Activated CD4-positive, alpha-beta T cell treated with anti-CD3 and anti-CD28 coated beads, Interleukin-2, amount 10 ng/mL, durations not matched to agents 24 days and 14 days (primary cell): ENCODE data around the gene ILKAP. TPM values are rescaled to one million over a fixed set of nuclear protein-coding genes. Genes with fewer than 3 reads are reported as not detected.
A peak's percentile ranks its signal among the peaks of the same experiment; 100 is the strongest.

ENCODE experiments used
- DNase-seq: peaks from one replicate; pipeline ENCODE4 v3.0.0; 2022
- H3K27ac Mint-ChIP-seq: one replicate; pipeline ENCODE4 v1.8.0; 2022; ENCODE audit warnings: mild to moderate bottlenecking, mixed read lengths
- H3K27me3 Mint-ChIP-seq: one replicate; pipeline ENCODE4 v1.8.0; 2022; ENCODE audit warnings: mixed read lengths
- H3K36me3 Mint-ChIP-seq: one replicate; pipeline ENCODE4 v1.8.0; 2022; ENCODE audit warnings: low read depth, mild to moderate bottlenecking, mixed read lengths
- H3K4me1 Mint-ChIP-seq: one replicate; pipeline ENCODE4 v1.8.0; 2021; ENCODE audit warnings: mixed read lengths
- H3K4me3 Mint-ChIP-seq: one replicate; pipeline ENCODE4 v1.8.0; 2022; ENCODE audit warnings: mild to moderate bottlenecking, moderate library complexity, mixed read lengths
- H3K9me3 Mint-ChIP-seq: one replicate; pipeline ENCODE4 v1.8.0; 2021; ENCODE audit warnings: mixed read lengths
- intact Hi-C: fragments of 100-400 bp; cut with micrococcal nuclease; formaldehyde crosslinking; loops from one replicate; pipeline ENCODE4 v1.15.1; 2023
- total RNA-seq: library from RNA; stranded (reverse); gene quantifications from 2 replicates; pipeline ENCODE4 v1.2.3, GENCODE V29; 2022

ILKAP gene
- total RNA-seq: 74.4 and 77.4 TPM in 2 replicates

GRCh38 chr2:238203094-238203972, at the start of gene ILKAP:
Gene ILKAP, minus strand, starts transcription at chr2:238203695. Its CDS starts 142 bp downstream, at chr2:238203553.
- Mint-ChIP-seq H3K9me3 (no peaks in the 10 kb centered on the region), H3K27ac (peak within 1 kb of the TSS; percentile 87), H3K27me3 (no peaks in the 10 kb centered on the region), H3K36me3 (peaks cover 12% of the 10 kb centered on the region), H3K4me3 (peak within 1 kb of the TSS; percentile 87), H3K4me1 (peaks cover 29% of the 10 kb centered on the region)
- DNase-seq: peak; percentile 97
- intact Hi-C loops: loop anchor here (1.0 to 2.0 kb wide), 5 partner anchors 28 to 237 kb away; partner anchors contain the start of genes HES6, PER2, SCLY and UBE2F

GRCh38 chr2:238252766-238253630, 49.5 kb upstream of the ILKAP start:
- H3K4me1 Mint-ChIP-seq: no peaks in the 10 kb centered on the region
- DNase-seq: no peak
- intact Hi-C loops: no loop called here
- H3K4me3 Mint-ChIP-seq: no peak overlapping the region
- no peak overlapping the region for H3K27ac Mint-ChIP-seq
- H3K27me3 Mint-ChIP-seq: no peaks in the 10 kb centered on the region
- no peaks in the 10 kb centered on the region for H3K9me3 Mint-ChIP-seq
- peaks cover 37% of the 10 kb centered on the region for H3K36me3 Mint-ChIP-seq

GRCh38 chr2:238251986-238252385, 48.5 kb upstream of the ILKAP start:
- DNase-seq: no peak
- peaks cover 40% of the 10 kb centered on the region for H3K36me3 Mint-ChIP-seq
- H3K27me3 Mint-ChIP-seq: no peaks in the 10 kb centered on the region
- H3K4me3 Mint-ChIP-seq: no peak overlapping the region
- no peaks in the 10 kb centered on the region for H3K4me1 Mint-ChIP-seq
- intact Hi-C loops: no loop called here
- no peak overlapping the region for H3K27ac Mint-ChIP-seq
- no peaks in the 10 kb centered on the region for H3K9me3 Mint-ChIP-seq

DNA sequence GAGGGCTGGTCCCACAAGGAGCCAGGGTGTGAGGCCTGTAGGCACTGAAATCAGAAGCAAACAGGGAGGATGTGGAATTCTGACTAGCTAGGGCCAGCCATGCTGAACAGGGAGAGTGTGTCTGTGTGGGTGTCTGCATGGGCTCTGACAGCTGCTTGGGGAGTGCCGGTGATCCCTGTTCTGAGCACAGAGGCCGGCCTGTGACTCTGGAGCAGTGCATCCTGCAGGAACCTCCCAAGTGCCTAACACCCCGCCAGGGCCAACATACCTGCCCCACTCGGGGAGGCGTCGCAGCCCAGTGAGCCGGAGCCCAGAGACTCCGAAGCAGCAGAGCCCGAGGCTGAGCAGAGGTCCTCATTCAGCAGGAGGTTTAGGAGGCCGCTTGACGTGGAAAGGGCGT, 47.8 kb upstream of the ILKAP start:
- H3K36me3 Mint-ChIP-seq: peaks cover 39% of the 10 kb centered on the region
- H3K4me3 Mint-ChIP-seq: no peak overlapping the region
- no peak overlapping the region for H3K27ac Mint-ChIP-seq
- H3K9me3 Mint-ChIP-seq: no peaks in the 10 kb centered on the region
- H3K4me1 Mint-ChIP-seq: no peaks in the 10 kb centered on the region
- intact Hi-C loops: no loop called here
- DNase-seq: no peak
- H3K27me3 Mint-ChIP-seq: no peaks in the 10 kb centered on the region

DNA sequence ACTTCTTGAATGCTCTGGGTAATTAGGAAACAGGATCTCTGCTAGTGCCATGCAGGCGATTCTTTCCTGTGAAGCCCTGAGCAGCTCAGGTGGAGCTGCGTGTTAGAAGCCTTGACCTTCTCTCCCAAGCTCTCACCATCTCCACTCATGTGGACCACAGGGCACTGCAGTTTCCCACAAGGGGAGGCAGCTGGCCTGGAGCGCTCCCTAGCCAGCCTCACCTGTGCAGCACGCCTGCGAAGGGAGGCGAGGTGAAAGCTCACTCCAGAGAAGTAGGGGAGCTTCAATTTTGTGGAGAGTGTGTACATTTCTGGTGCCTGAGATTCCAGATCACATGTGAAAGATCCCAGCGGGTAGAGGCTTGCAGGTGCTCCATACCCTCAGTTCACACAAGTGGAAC, 47.4 kb upstream of the ILKAP start:
- Mint-ChIP-seq H3K27ac (no peak overlapping the region), H3K27me3 (no peaks in the 10 kb centered on the region), H3K36me3 (peaks cover 39% of the 10 kb centered on the region), H3K4me3 (no peak overlapping the region), H3K4me1 (no peaks in the 10 kb centered on the region), H3K9me3 (no peaks in the 10 kb centered on the region)
- no peak for DNase-seq
- intact Hi-C loops: no loop called here

- DNase-seq: no peak
- Mint-ChIP-seq H3K36me3 (peaks cover 33% of the 10 kb centered on the region), H3K27ac (no peak overlapping the region), H3K9me3 (no peaks in the 10 kb centered on the region), H3K4me3 (no peak overlapping the region), H3K27me3 (no peaks in the 10 kb centered on the region), H3K4me1 (no peaks in the 10 kb centered on the region)
- intact Hi-C loops: no loop called here
Observed at GRCh38 chr2:238247841-238248453, 44.5 kb upstream of the ILKAP start.

- peaks cover 2% of the 10 kb centered on the region for H3K27me3 Mint-ChIP-seq
- H3K27ac Mint-ChIP-seq: no peak overlapping the region
- DNase-seq: no peak
- no peaks in the 10 kb centered on the region for H3K9me3 Mint-ChIP-seq
- intact Hi-C loops: no loop called here
- no peaks in the 10 kb centered on the region for H3K4me1 Mint-ChIP-seq
- no peak overlapping the region for H3K4me3 Mint-ChIP-seq
- peaks cover 32% of the 10 kb centered on the region for H3K36me3 Mint-ChIP-seq
Observed at GRCh38 chr2:238247002-238247822, 43.7 kb upstream of the ILKAP start.

DNA sequence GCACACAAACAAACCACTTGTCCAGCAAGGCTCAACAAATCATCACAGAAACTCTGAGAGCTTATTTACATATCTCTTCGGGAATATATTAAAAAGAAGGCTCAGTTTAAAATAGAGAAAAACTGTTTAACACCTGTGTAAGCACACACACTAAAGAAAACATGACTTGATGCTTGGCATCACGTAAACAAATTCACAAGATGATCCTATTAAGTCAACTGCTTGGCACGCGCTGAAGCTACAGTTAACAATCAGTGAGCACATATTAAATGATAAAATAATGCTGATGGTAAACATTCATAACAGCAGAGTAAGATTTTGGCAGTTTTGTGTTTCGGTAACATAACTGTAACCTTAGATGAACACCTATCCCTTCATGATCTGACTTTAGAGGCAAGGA, 40.7 kb upstream of the ILKAP start:
- intact Hi-C loops: no loop called here
- peaks cover 16% of the 10 kb centered on the region for H3K27me3 Mint-ChIP-seq
- no peak for DNase-seq
- peaks cover 22% of the 10 kb centered on the region for H3K36me3 Mint-ChIP-seq
- H3K27ac Mint-ChIP-seq: no peak overlapping the region
- peaks cover 2% of the 10 kb centered on the region for H3K4me1 Mint-ChIP-seq
- no peak overlapping the region for H3K4me3 Mint-ChIP-seq
- no peaks in the 10 kb centered on the region for H3K9me3 Mint-ChIP-seq

- Mint-ChIP-seq H3K27me3 (peaks cover 17% of the 10 kb centered on the region), H3K4me3 (no peak overlapping the region), H3K4me1 (peaks cover 2% of the 10 kb centered on the region), H3K36me3 (peaks cover 22% of the 10 kb centered on the region), H3K9me3 (no peaks in the 10 kb centered on the region), H3K27ac (no peak overlapping the region)
- intact Hi-C loops: no loop called here
- DNase-seq: no peak
Observed at GRCh38 chr2:238243496-238244076, 40.1 kb upstream of the ILKAP start.

- intact Hi-C loops: no loop called here
- peaks cover 19% of the 10 kb centered on the region for H3K36me3 Mint-ChIP-seq
- peaks cover 23% of the 10 kb centered on the region for H3K27me3 Mint-ChIP-seq
- no peaks in the 10 kb centered on the region for H3K9me3 Mint-ChIP-seq
- no peak overlapping the region for H3K27ac Mint-ChIP-seq
- H3K4me1 Mint-ChIP-seq: peaks cover 2% of the 10 kb centered on the region
- no peak overlapping the region for H3K4me3 Mint-ChIP-seq
- no peak for DNase-seq
Observed at GRCh38 chr2:238242731-238243495, 39.4 kb upstream of the ILKAP start.

DNA sequence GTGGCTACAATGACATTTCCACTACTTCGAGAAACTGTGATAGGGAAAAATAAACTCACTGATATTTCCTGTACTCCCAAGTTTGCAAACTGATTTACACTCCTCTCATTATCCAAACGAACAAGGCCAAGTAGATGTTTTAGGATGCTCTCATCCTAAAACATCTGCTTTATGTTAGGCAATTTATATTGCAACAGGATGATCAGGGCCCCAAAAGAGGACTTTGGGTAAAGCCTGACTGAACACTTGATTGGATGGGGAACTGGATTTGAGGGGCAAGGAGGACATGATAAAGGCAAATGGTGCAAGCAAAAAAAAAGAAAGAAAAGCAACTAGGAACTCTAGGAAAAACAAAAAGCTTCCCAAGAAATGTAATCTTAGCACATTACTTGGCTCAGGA, 38.5 kb upstream of the ILKAP start:
- Mint-ChIP-seq H3K36me3 (peaks cover 16% of the 10 kb centered on the region), H3K27me3 (peaks cover 30% of the 10 kb centered on the region), H3K4me1 (peaks cover 2% of the 10 kb centered on the region), H3K4me3 (peak overlapping the region; percentile 61), H3K27ac (no peak overlapping the region), H3K9me3 (no peaks in the 10 kb centered on the region)
- intact Hi-C loops: loop anchor here (2.0 kb wide), 1 partner anchor 39 kb away; the partner anchor contains the start of gene ILKAP
- no peak for DNase-seq
